ENCODE data around the gene CD82.

GRCh38 chr11:44593251-44593650 is 27.8 kb downstream of the CD82 start:
- TF ChIP-seq CTCF (IDR thresholded peaks at IDR 0.05) (no peak), POLR2A (IDR thresholded peaks at IDR 0.05) (no peak)
